HepG2 (cell line): ENCODE measurements around the gene SLC25A19. TPM values are rescaled to one million over a fixed set of nuclear protein-coding genes. Genes with fewer than 3 reads are reported as not detected.
A peak's percentile ranks its signal among the peaks of the same experiment; 100 is the strongest.

Experiments used
- DNMT1 ChIP-seq: sonication (generic); formaldehyde crosslinking; IDR thresholded peaks from 2 replicates; pipeline ENCODE4 v1.5.1; 2020; ENCODE audit warnings: mild to moderate bottlenecking, missing genetic modification reagents
- FOXK2 ChIP-seq: fragments of 450-650 bp; IDR thresholded peaks from 2 replicates; pipeline ENCODE4 v1.6.1; 2016
- GPN1 ChIP-seq: sonication (generic); formaldehyde crosslinking; IDR thresholded peaks from 2 replicates; pipeline ENCODE4 v1.5.1; 2020; ENCODE audit warnings: missing genetic modification reagents, borderline replicate concordance
- MBD4 ChIP-seq: IDR thresholded peaks from 2 replicates; pipeline ENCODE4 v1.6.1; 2012; ENCODE audit warnings: low read length, inconsistent platforms, borderline replicate concordance
- NR2F1 ChIP-seq, 2 experiments: fragments of 450-650 bp in 1 of 2; formaldehyde crosslinking in 1 of 2; IDR thresholded peaks; 2 replicates each; pipeline versions ENCODE4 v1.5.0 to v1.6.1; 2016 to 2020; ENCODE audit warnings: mild to moderate bottlenecking in 1 of 2, missing compliant biosample characterization in 1 of 2, missing genetic modification reagents in 1 of 2, moderate library complexity in 1 of 2
- POLR2AphosphoS2 ChIP-seq: IDR thresholded peaks from 2 replicates; pipeline ENCODE4 v1.6.1; 2011; ENCODE audit warnings: low read depth, low read length, improper control_type of control experiment
- PRDM4 ChIP-seq: sonication (generic); formaldehyde crosslinking; IDR thresholded peaks from 2 replicates; pipeline ENCODE4 v1.9.0; 2021; ENCODE audit warnings: missing genetic modification reagents, borderline replicate concordance
- TARDBP ChIP-seq: sonication (generic); formaldehyde crosslinking; IDR thresholded peaks from 2 replicates; pipeline ENCODE4 v1.8.0; 2022; ENCODE audit warnings: mild to moderate bottlenecking, missing genetic modification reagents
- TOPORS ChIP-seq: sonication (generic); formaldehyde crosslinking; IDR thresholded peaks from 2 replicates; pipeline ENCODE4 v1.8.0; 2023; ENCODE audit warnings: mild to moderate bottlenecking, missing genetic modification reagents
- U2AF1 ChIP-seq: fragments of 200-400 bp; formaldehyde crosslinking; optimal IDR thresholded peaks from 2 replicates; pipeline ENCODE3; 2017; ENCODE audit warnings: mild to moderate bottlenecking, low read depth, low read length
- ZBTB44 ChIP-seq: sonication (generic); formaldehyde crosslinking; IDR thresholded peaks from 2 replicates; pipeline ENCODE4 v1.4.0; 2020; ENCODE audit warnings: missing genetic modification reagents
- ZNF138 ChIP-seq: sonication (generic); formaldehyde crosslinking; IDR thresholded peaks from 2 replicates; pipeline ENCODE4 v1.5.0; 2020; ENCODE audit warnings: mild to moderate bottlenecking, low read depth, missing genetic modification reagents
- ZNF264 ChIP-seq: sonication (generic); formaldehyde crosslinking; IDR thresholded peaks from 2 replicates; pipeline ENCODE4 v1.4.0; 2020; ENCODE audit warnings: missing genetic modification reagents
- ZNF280D ChIP-seq: sonication (generic); formaldehyde crosslinking; IDR thresholded peaks from 2 replicates; pipeline ENCODE4 v1.5.1; 2020; ENCODE audit warnings: mild to moderate bottlenecking, missing genetic modification reagents
- ZNF326 ChIP-seq: sonication (generic); formaldehyde crosslinking; IDR thresholded peaks from 2 replicates; pipeline ENCODE4 v1.4.0; 2020; ENCODE audit warnings: missing genetic modification reagents, borderline replicate concordance
- ZNF350 ChIP-seq: sonication (generic); formaldehyde crosslinking; IDR thresholded peaks from 2 replicates; pipeline ENCODE4 v1.4.0; 2020; ENCODE audit warnings: mild to moderate bottlenecking, low read depth, missing genetic modification reagents, borderline replicate concordance
- polyA plus RNA-seq, 8 experiments: library from polyadenylated mRNA; depleted of rRNA in 3 of 8; stranded (reverse) in 7 of 8; unstranded in 1 of 8; fragments of >200 nt; fragmentation: Illumina TruSeq in 4 of 8; extraction: Trizol in 4 of 8; gene quantifications; 2 replicates each; pipeline versions ENCODE4 v1.2.1 to v1.2.3, GENCODE V29; 2011 to 2016; ENCODE audit warnings: low read depth in 4 of 8, missing spikeins in 1 of 8, mixed read lengths in 1 of 8; ENCODE audit not compliant: insufficient read depth in 1 of 8
- total RNA-seq, 5 experiments: library from RNA; depleted of rRNA; stranded (reverse); fragments of >200 nt; fragmentation: Illumina TruSeq; extraction: Trizol; gene quantifications; 2 replicates each; pipeline ENCODE4 v1.2.3, GENCODE V29; 2016; ENCODE audit warnings: low read depth in 1 of 5
- TF ChIP-seq, protein P1 (sequence below): sonication (generic); formaldehyde crosslinking; IDR thresholded peaks from 2 replicates; pipeline ENCODE4 v1.4.0; 2020; ENCODE audit warnings: missing genetic modification reagents
- TF ChIP-seq, protein P2 (sequence below): sonication (generic); formaldehyde crosslinking; IDR thresholded peaks from 2 replicates; pipeline ENCODE4 v1.8.1; 2022; ENCODE audit warnings: mild to moderate bottlenecking, missing genetic modification reagents

Gene SLC25A19
- total and polyA plus RNA-seq, 2 of the 13 experiments (the other 11 are each of a cell fraction or from before 2014, with no cell fraction given): 24.4 to 41.4 TPM

DNA sequence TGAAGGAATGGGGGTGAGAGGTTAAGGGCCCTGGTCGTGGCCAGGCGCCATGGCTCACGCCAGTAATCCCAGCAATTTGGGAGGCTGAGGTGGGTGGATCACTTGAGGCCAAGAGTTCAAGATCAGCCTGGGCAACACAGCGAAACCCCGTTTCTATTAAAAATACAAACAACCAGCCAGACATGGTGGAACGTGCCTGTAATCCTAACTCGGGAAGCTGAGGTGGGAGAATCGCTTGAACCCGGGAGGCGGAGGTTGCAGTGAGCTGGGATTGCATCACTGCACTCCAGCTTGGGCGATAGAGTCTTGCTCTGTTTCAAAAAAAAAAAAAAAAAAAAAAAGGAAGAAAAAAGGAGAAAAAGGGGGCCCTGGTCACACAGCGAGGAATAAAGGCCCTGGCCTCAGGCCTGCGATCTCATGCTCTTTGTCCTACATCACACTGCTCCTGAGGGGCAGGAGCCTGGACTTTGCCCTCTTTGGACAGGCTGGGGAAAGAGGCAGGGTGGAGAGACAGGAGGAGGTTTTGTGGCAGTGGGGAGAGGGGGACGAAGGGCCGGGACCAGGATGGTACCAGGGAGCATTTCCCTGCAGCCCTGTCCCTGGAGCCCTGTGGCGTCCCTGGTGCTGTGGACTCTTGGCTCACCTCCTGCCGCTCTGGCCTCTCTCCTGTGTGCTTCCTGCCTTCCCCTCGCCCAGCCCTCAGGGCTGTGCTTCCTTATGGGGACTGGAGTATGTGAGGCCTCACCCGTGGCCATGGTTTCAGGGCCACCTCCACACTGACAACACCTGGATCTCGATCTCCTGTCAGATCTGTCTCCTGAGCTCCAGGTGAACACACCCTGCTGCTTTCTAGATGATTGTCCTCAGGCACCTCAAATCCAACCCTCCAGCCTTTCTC lies 19.7 kb upstream of the SLC25A19 start (continued):
- TF ChIP-seq PRDM4 (CRISPR knock-in tag) (no peak), ZNF350 (CRISPR knock-in tag) (peak; percentile 82), POLR2AphosphoS2 (peak; percentile 64; the same call in 1 of the 2 replicates), U2AF1 (peak; percentile 92), NR2F1 (CRISPR knock-in tag; IDR thresholded peaks at IDR 0.05) (peak in 1 of 2 experiments; percentile 32; a peak in 1 of 4 replicates), ZNF326 (no peak), TOPORS (CRISPR knock-in tag) (peak; percentile 72; the same call in 1 of the 2 replicates), GPN1 (CRISPR knock-in tag) (no peak; the same call in 1 of the 2 replicates), MBD4 (no peak), ZNF138 (no peak), ZNF280D (CRISPR knock-in tag) (peak; percentile 63), DNMT1 (CRISPR knock-in tag) (no peak), ZNF264 (no peak), TARDBP (peak; percentile 91), ZBTB44 (CRISPR knock-in tag) (no peak; the same call in 1 of the 2 replicates), FOXK2 (no peak)
- TF ChIP-seq, protein P1, sequence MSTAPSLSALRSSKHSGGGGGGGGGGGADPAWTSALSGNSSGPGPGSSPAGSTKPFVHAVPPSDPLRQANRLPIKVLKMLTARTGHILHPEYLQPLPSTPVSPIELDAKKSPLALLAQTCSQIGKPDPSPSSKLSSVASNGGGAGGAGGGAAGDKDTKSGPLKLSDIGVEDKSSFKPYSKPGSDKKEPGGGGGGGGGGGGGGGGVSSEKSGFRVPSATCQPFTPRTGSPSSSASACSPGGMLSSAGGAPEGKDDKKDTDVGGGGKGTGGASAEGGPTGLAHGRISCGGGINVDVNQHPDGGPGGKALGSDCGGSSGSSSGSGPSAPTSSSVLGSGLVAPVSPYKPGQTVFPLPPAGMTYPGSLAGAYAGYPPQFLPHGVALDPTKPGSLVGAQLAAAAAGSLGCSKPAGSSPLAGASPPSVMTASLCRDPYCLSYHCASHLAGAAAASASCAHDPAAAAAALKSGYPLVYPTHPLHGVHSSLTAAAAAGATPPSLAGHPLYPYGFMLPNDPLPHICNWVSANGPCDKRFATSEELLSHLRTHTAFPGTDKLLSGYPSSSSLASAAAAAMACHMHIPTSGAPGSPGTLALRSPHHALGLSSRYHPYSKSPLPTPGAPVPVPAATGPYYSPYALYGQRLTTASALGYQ (CRISPR knock-in tag): no peak; the same call in 1 of the 2 replicates
- TF ChIP-seq, protein P2, sequence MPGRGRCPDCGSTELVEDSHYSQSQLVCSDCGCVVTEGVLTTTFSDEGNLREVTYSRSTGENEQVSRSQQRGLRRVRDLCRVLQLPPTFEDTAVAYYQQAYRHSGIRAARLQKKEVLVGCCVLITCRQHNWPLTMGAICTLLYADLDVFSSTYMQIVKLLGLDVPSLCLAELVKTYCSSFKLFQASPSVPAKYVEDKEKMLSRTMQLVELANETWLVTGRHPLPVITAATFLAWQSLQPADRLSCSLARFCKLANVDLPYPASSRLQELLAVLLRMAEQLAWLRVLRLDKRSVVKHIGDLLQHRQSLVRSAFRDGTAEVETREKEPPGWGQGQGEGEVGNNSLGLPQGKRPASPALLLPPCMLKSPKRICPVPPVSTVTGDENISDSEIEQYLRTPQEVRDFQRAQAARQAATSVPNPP (CRISPR knock-in tag): no peak
